Pancreas (tissue), 10 donors: Measurements from ENCODE around the gene RNF123. TPM values are rescaled to one million over a fixed set of nuclear protein-coding genes. Genes with fewer than 3 reads are reported as not detected.

Source experiments
- ATAC-seq, 4 donors: fragments of 200-7000 bp; cut with Tn5 transposase; one replicate each; pipeline versions ENCODE4 v1.8.0 to v1.9.1; 2020; ENCODE audit warnings: mild to moderate bottlenecking in 4 of 4, moderate library complexity in 4 of 4
- DNase-seq, 6 donors: peaks; one replicate each; pipeline ENCODE4 v3.0.0-alpha.2; 2020
- FAIRE-seq: peaks from 2 replicates; lab custom pipeline; 2012; peaks lifted over from hg19 to GRCh38; lab: Jason Lieb, UNC
- H3K27ac ChIP-seq, 4 donors: fragments of 200-600 bp; sonication (generic); 1 replicate in 3 of 4; 2 replicates in 1 of 4; pipeline versions ENCODE4 v1.5.0 to v1.8.0; 2020
- H3K27me3 ChIP-seq, 4 donors: fragments of 200-600 bp; one replicate each; pipeline ENCODE4 v1.8.0; 2021
- H3K36me3 ChIP-seq, 3 donors: fragments of 200-600 bp; sonication (generic) in 1 of 3; one replicate each; pipeline versions ENCODE4 v1.5.0 to v1.8.0; 2020 to 2021
- H3K4me1 ChIP-seq, 3 donors: fragments of 200-600 bp; one replicate each; pipeline ENCODE4 v1.8.0; 2021
- H3K4me3 ChIP-seq, 4 donors: fragments of 200-600 bp; sonication (generic) in 2 of 4; one replicate each; pipeline versions ENCODE4 v1.5.0 to v1.8.0; 2020 to 2021
- H3K9me3 ChIP-seq, 4 donors: fragments of 200-600 bp; one replicate each; pipeline ENCODE4 v1.8.0; 2021
- CTCF ChIP-seq, 4 donors: fragments of 200-600 bp; sonication (generic) in 3 of 4; IDR thresholded peaks; one replicate each; pipeline versions ENCODE4 v1.5.0 to v1.8.0; 2021; ENCODE audit warnings: antibody characterized with exemption in 4 of 4
- WGBS, 2 donors: extraction: QIAGEN DNeasy Blood & Tissue Kit; methylation state at CpG; one replicate each; pipeline ENCODE4 v1.1.7; 2013; 5-methylcytosine and 5-hydroxymethylcytosine counted together
- intact Hi-C, 3 donors: fragments of 100-400 bp; cut with DNase I; formaldehyde crosslinking; loops; one replicate each; pipeline versions ENCODE4 v1.11.1 to v1.14.2; 2022
- polyA plus RNA-seq, 2 donors: library from polyadenylated mRNA; stranded (reverse); fragments of 200-250 nt; gene quantifications; one replicate each; pipeline ENCODE4 v1.2.3, GENCODE V29; 2013
- total RNA-seq, 6 donors: library from RNA; stranded (reverse); fragmentation: NEBNext Ultra II Directional in 4 of 6; extraction: Animal tissue kit (Norgen Biotek cat#: 25700) in 4 of 6; gene quantifications; one replicate each; pipeline versions ENCODE4 v1.2.1 to v1.2.4, GENCODE V29; 2021 to 2023
- donor health status: healthy with polysubstance abuse.
- donor health status: DM: no; HTN: no; CAD: no; lungs with moderate emphysema.
- donor health status: DM: no; HTN: no; CAD: no.
- donor health status: control.
- donor health status: control.
- donor health status: Bipolar disorder and iron deficiency.
- donor health status: DM: yes; HTN: yes; CAD: no.
- donor health status: DM: no; HTN: no; CAD: no.
- donor health status: DM: no; HTN: no; CAD: no.
- donor health status: DM: yes; HTN: yes; CAD: no.

The RNF123 gene
- total and polyA plus RNA-seq, 8 donors = 13.5 to 27.6 (median 20.6) TPM

- H3K27ac ChIP-seq = no peak overlapping the region
- no peaks in the 10 kb centered on the region for H3K9me3 ChIP-seq
- DNase-seq (peak in 2 of 6 donors; percentile 22 to 67), ATAC-seq (no peak), FAIRE-seq (no peak)
- WGBS, 2 donors = 93 to 94% methylated on average over 15 of the region's 15 CpGs
- H3K4me3 ChIP-seq = no peak overlapping the region
- intact Hi-C loops = no loop called here
- TF ChIP-seq CTCF (IDR thresholded peaks at IDR 0.05) = no peak
- H3K36me3 ChIP-seq = peaks cover 0 to 35% (median 8%) of the 10 kb centered on the region in 3 donors
- peaks cover 4 to 10% (median 5%) of the 10 kb centered on the region in 3 donors for H3K4me1 ChIP-seq
- no peaks in the 10 kb centered on the region for H3K27me3 ChIP-seq
Measured at GRCh38 chr3:49727924-49728361, 38.6 kb downstream of the RNF123 start.

- H3K4me1 ChIP-seq = peaks cover 0 to 4% (median 0%) of the 10 kb centered on the region in 3 donors
- ATAC-seq = no peak
- intact Hi-C loops = no loop called here
- H3K4me3 ChIP-seq = no peak overlapping the region
- TF ChIP-seq CTCF (IDR thresholded peaks at IDR 0.05) = no peak
- peaks cover 0 to 36% (median 8%) of the 10 kb centered on the region in 3 donors for H3K36me3 ChIP-seq
- no peak for FAIRE-seq
- DNase-seq = no peak
- no peak overlapping the region for H3K27ac ChIP-seq
- 98 to 99% methylated on average over 4 of the region's 4 CpGs for WGBS, 2 donors
- no peaks in the 10 kb centered on the region for H3K9me3 ChIP-seq
- no peaks in the 10 kb centered on the region for H3K27me3 ChIP-seq
Measured at GRCh38 chr3:49729966-49730609, 40.7 kb downstream of the RNF123 start.

- ATAC-seq (no peak), FAIRE-seq (no peak), DNase-seq (no peak)
- WGBS, 2 donors = 87 to 90% methylated on average over 11 of the region's 11 CpGs
- intact Hi-C loops = no loop called here
- Histone ChIP-seq H3K36me3 (peaks cover under 1 to 46% (median 10%) of the 10 kb centered on the region in 3 donors), H3K27me3 (no peaks in the 10 kb centered on the region), H3K4me3 (no peak overlapping the region), H3K27ac (no peak overlapping the region), H3K4me1 (no peaks in the 10 kb centered on the region), H3K9me3 (no peaks in the 10 kb centered on the region)
- no peak for TF ChIP-seq CTCF (IDR thresholded peaks at IDR 0.05)
Measured at GRCh38 chr3:49732597-49732996, 43.2 kb downstream of the RNF123 start.

GRCh38 chr3:49733551-49733950 lies 44.2 kb downstream of the RNF123 start:
- DNase-seq = no peak
- Histone ChIP-seq H3K27ac (no peak overlapping the region), H3K4me1 (no peaks in the 10 kb centered on the region), H3K36me3 (peaks cover 4 to 50% (median 12%) of the 10 kb centered on the region in 3 donors), H3K27me3 (no peaks in the 10 kb centered on the region), H3K9me3 (no peaks in the 10 kb centered on the region), H3K4me3 (no peak overlapping the region)
- WGBS, 2 donors = 90 to 96% methylated on average over 1 of the region's 1 CpG
- TF ChIP-seq CTCF (IDR thresholded peaks at IDR 0.05) = no peak
- intact Hi-C loops = no loop called here
- ATAC-seq = no peak
- FAIRE-seq = no peak

GRCh38 chr3:49734752-49735151 lies 45.4 kb downstream of the RNF123 start:
- DNase-seq (no peak), FAIRE-seq (no peak), ATAC-seq (peak in 1 of 4 donors; percentile 20)
- H3K27ac ChIP-seq = no peak overlapping the region
- no peaks in the 10 kb centered on the region for H3K9me3 ChIP-seq
- no peak for TF ChIP-seq CTCF (IDR thresholded peaks at IDR 0.05)
- intact Hi-C loops = no loop called here
- 93 to 94% methylated on average over 6 of the region's 6 CpGs for WGBS, 2 donors
- no peaks in the 10 kb centered on the region for H3K27me3 ChIP-seq
- no peaks in the 10 kb centered on the region for H3K4me1 ChIP-seq
- peaks cover 4 to 50% (median 12%) of the 10 kb centered on the region in 3 donors for H3K36me3 ChIP-seq
- H3K4me3 ChIP-seq = no peak overlapping the region
